BJ (cell line): ENCODE measurements around the gene ITGA2B. TPM values are rescaled to one million over a fixed set of nuclear protein-coding genes. Genes with fewer than 3 reads are reported as not detected.

Experiments used
- CTCF ChIA-PET: fragments of 350-600 bp; formaldehyde crosslinking; extraction: SDS; loops from one replicate; lab custom pipeline; 2021; ENCODE audit warnings: antibody characterized with exemption, inconsistent platforms; lab: Yijun Ruan, JAX
- POLR2A ChIA-PET: fragments of 300-600 bp; sonication (Branson Sonifier 250); formaldehyde crosslinking; extraction: SDS; loops from one replicate; lab custom pipeline; 2021; ENCODE audit warnings: antibody characterized with exemption; lab: Charles Lee
- DNase-seq: peaks from one replicate; pipeline ENCODE4 v3.0.0-alpha.2; 2011; ENCODE audit warnings: low read depth
- H3K27me3 ChIP-seq: 2 replicates; pipeline ENCODE4 v1.6.0; 2011; ENCODE audit warnings: low read length; ENCODE audit not compliant: control insufficient read depth, insufficient read depth
- H3K36me3 ChIP-seq: 2 replicates; pipeline ENCODE4 v1.5.1; 2011; ENCODE audit warnings: low read length; ENCODE audit not compliant: control insufficient read depth, insufficient read depth
- H3K4me3 ChIP-seq: 2 replicates; pipeline ENCODE4 v1.5.1; 2011; ENCODE audit warnings: low read depth, mild to moderate bottlenecking, control low read depth, low read length
- polyA plus RNA-seq: library from polyadenylated mRNA; depleted of rRNA; stranded (reverse); fragments of >200 nt; gene quantifications from 2 replicates; pipeline ENCODE4 v1.2.3, GENCODE V29; 2011
- TF ChIP-seq, protein P1 (sequence below): IDR thresholded peaks from 2 replicates; pipeline ENCODE4 v1.5.1; 2011; ENCODE audit warnings: low read depth, mild to moderate bottlenecking, control low read depth, inconsistent platforms, low read length, moderate library complexity; ENCODE audit not compliant: insufficient read depth

Gene ITGA2B
- polyA plus RNA-seq, 1 experiment, result 0.11 TPM

DNA sequence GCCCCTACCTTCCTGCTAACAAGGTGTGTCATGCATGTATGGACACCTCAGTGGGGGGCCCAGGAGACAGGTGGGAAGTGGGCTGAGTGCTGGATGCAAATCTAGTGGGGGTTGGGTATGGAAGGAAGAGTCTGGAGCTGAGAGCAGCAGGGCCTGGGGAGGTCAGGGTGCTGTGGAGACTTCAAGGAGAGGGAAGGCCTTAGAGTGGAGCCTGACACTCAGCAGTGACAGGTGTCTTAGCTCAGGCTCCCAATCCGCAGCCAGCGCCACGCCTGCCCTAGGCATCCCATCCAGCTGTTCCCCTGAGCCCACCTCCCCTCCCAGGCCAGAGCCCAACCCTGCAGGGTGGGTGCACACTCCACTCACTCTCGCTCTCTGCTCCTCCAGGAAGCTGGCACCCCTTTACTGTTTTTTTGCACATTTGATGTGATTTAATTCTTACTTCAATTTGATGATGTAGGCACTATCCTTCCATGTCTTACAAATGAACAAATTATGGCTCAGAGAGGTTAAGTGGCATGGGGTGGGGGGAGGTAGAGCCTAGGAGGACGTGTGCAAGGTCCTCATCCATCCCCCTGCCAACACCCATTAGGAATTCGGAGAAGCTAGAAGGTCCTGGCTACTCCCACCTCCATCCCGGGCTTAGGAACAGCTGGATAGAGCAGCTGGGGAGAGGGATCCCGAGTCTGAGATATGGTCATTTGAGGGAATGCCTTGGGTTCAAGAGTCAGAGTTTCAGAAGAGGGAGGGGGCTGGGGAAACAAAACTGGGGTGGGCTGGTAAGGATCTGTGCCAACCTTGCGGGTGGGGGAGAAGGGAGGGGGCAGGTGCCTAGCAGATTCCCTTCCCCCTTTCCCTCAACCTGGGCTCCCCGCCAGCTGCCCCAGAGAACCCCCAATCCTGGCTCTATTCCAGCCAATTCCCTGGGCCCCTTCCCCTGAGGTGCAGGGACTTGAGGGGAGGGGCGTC is 27.9 kb downstream of the ITGA2B start:
- ChIA-PET POLR2A (no interaction called here), CTCF (interaction anchor here (0.8 to 6.2 kb wide), 9 partner anchors 10 to 161 kb away, joined by 3 to 69 read pairs (median 9); no protein-coding TSS in a partner anchor)
- Histone ChIP-seq H3K36me3 (no peaks in the 10 kb centered on the region), H3K4me3 (no peak overlapping the region), H3K27me3 (peaks cover 5% of the 10 kb centered on the region)
- TF ChIP-seq, protein P1, sequence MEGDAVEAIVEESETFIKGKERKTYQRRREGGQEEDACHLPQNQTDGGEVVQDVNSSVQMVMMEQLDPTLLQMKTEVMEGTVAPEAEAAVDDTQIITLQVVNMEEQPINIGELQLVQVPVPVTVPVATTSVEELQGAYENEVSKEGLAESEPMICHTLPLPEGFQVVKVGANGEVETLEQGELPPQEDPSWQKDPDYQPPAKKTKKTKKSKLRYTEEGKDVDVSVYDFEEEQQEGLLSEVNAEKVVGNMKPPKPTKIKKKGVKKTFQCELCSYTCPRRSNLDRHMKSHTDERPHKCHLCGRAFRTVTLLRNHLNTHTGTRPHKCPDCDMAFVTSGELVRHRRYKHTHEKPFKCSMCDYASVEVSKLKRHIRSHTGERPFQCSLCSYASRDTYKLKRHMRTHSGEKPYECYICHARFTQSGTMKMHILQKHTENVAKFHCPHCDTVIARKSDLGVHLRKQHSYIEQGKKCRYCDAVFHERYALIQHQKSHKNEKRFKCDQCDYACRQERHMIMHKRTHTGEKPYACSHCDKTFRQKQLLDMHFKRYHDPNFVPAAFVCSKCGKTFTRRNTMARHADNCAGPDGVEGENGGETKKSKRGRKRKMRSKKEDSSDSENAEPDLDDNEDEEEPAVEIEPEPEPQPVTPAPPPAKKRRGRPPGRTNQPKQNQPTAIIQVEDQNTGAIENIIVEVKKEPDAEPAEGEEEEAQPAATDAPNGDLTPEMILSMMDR, result no peak
- DNase-seq, result no peak

DNA sequence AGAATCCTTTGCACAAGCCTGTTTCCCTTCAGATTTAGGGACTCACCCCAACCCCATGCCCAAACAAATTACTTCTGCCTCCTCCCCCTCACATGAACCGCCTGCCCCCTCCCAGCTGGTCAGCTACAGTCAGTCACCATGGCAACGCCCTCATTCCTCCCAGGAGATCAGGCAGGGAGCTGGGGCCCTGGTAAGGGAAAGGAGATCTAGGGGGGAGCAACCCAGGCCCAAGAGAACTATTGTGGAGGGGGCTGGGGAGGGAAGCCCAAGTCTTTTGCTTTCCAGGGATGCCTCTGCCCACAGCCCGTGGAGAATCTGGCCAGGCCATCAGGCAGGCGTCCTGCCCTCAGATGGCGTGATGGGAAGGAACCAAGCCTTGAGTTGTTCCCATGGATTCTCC is 28.6 kb downstream of the ITGA2B start:
- ChIA-PET CTCF (interaction anchor here (0.8 to 6.2 kb wide), 4 partner anchors 11 to 162 kb away, joined by 3 to 69 read pairs (median 3); no protein-coding TSS in a partner anchor), POLR2A (no interaction called here)
- Histone ChIP-seq H3K4me3 (no peak overlapping the region), H3K27me3 (peaks cover 1% of the 10 kb centered on the region; the same call in 1 of the 2 replicates), H3K36me3 (no peaks in the 10 kb centered on the region)
- DNase-seq, result no peak
- TF ChIP-seq, protein P1, result no peak

DNA sequence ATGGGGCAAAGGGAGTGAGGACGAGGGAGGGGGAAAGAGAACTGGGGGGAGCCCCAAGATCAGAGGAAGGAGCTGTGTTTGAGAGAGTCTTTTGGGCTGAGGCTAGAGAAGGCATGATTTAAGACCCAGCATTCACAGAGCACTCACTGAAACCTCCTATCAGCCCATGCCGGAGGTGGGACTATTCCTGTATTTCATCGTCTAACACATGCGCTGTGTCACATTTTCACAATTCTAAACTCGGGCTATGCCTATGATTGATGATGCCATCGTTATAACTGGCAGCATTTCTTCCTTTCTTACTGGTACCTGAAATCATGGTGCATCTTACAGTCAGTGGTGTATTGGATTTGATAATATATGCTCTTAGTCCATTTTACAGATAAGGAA is 29.3 kb downstream of the ITGA2B start:
- peaks cover 1% of the 10 kb centered on the region; the same call in 1 of the 2 replicates for H3K27me3 ChIP-seq
- no peak overlapping the region for H3K4me3 ChIP-seq
- DNase-seq, result no peak
- H3K36me3 ChIP-seq, result no peaks in the 10 kb centered on the region
- CTCF ChIA-PET, result interaction anchor here (0.9 to 6.2 kb wide), 5 partner anchors 10 to 163 kb away, joined by 3 to 69 read pairs (median 3); partner anchors contain the start of gene GRN
- POLR2A ChIA-PET, result no interaction called here
- TF ChIP-seq, protein P1, result no peak

DNA sequence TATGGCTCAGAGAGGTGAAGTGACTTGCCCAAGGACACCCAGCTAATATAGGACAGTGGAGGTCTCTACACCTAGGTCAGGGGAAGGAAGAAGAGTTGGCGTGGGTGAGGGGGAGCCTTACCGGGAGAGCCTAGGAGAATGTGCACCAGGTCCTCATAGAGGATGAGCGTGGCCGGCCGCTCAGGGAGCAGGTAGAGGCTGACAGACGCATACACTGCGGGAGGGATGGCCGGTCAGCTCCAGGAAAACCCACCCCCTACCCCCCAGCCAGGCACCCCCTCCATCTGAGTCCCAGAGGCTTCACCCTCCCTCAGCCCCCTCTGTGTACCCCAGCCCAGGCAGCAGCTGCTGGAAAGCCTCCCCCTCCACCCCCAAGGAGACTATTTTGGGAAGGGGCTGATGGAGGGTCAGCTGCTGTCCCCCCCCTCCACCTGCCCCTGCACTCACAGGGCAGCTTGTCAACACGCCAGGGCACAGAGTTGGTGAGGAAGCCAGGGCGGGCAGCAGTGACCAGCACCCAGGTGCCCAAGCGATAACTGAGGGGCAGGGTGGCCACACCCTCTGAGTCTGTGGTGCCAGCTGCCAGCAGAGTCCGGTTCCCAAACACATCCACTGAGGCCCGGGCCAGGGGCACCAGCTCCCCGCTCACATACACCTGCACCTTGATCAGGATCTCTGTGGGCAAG is 29.8 kb downstream of the ITGA2B start:
- Histone ChIP-seq H3K36me3 (no peaks in the 10 kb centered on the region), H3K4me3 (no peak overlapping the region), H3K27me3 (peaks cover 1% of the 10 kb centered on the region; the same call in 1 of the 2 replicates)
- TF ChIP-seq, protein P1, result no peak
- CTCF ChIA-PET, result interaction anchor here (0.9 to 6.2 kb wide), 4 partner anchors 9 to 149 kb away, joined by 3 to 69 read pairs (median 4); partner anchors contain the start of gene GRN
- no peak for DNase-seq
- POLR2A ChIA-PET, result no interaction called here
